ENCODE results near the gene CD44.

The CD44 gene

DNA sequence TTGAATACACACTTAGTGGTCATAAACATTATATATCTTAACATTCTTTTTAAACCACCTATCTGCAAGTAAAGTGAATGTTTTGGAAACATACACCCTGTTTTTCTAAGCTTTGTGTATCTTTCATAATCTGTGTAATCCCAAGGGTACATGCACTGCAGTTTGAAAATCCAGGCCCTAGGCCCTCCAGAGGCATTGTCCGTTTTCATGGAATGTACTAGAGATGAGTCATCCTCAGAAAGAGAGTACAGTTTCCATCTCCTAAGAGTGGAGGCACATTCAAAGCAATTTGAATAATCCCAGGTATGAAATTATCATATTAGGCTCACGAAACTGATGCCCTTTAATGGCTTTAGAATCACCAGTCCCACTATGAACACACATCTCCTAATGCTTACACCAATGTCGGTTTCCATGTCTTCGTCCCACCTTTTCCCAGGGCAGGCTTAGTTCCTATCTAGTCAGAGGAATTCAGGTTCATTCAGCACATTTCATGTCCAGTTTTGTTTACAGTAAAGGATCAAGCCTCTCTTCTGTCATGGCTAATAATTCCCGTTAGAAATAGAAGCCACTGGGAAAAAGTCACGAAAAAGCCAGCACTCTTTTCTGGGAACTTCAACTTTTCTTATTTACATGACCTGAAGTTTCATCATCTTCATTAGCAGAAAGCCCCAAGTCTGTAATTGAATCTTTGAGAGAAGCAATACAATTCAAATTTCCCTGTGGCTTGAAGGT is 39.5 kb upstream of the CD44 start:
- in situ Hi-C loops (cut with MboI; ENCODE audit: low sequenced_read_pairs, unreplicated experiment): no loop called here
- no peak for TF ChIP-seq CTCF (IDR thresholded peaks at IDR 0.05; ENCODE audit: borderline replicate concordance, control extremely low read depth, extremely low read depth, insufficient read depth, missing control alignments)
- no peak for DNase-seq (ENCODE audit: low spot score)

- no peak for DNase-seq (ENCODE audit: low spot score)
- TF ChIP-seq CTCF (IDR thresholded peaks at IDR 0.05; ENCODE audit: borderline replicate concordance, control extremely low read depth, extremely low read depth, insufficient read depth, missing control alignments): no peak
- in situ Hi-C loops (cut with MboI; ENCODE audit: low sequenced_read_pairs, unreplicated experiment): no loop called here
Observed at GRCh38 chr11:35100013-35100383, 39.0 kb upstream of the CD44 start.

- DNase-seq (ENCODE audit: low spot score): no peak
- TF ChIP-seq CTCF (IDR thresholded peaks at IDR 0.05; ENCODE audit: borderline replicate concordance, control extremely low read depth, extremely low read depth, insufficient read depth, missing control alignments): no peak
- in situ Hi-C loops (cut with MboI; ENCODE audit: low sequenced_read_pairs, unreplicated experiment): no loop called here
Observed at GRCh38 chr11:35101223-35101622, 37.7 kb upstream of the CD44 start.

- DNase-seq (ENCODE audit: low spot score): no peak
- TF ChIP-seq CTCF (IDR thresholded peaks at IDR 0.05; ENCODE audit: borderline replicate concordance, control extremely low read depth, extremely low read depth, insufficient read depth, missing control alignments): no peak
- in situ Hi-C loops (cut with MboI; ENCODE audit: low sequenced_read_pairs, unreplicated experiment): no loop called here
Observed at GRCh38 chr11:35102267-35102666, 36.7 kb upstream of the CD44 start.

GRCh38 chr11:35103366-35104208 is 35.4 kb upstream of the CD44 start:
- TF ChIP-seq CTCF (IDR thresholded peaks at IDR 0.05; ENCODE audit: borderline replicate concordance, control extremely low read depth, extremely low read depth, insufficient read depth, missing control alignments): no peak
- in situ Hi-C loops (cut with MboI; ENCODE audit: low sequenced_read_pairs, unreplicated experiment): no loop called here
- DNase-seq (ENCODE audit: low spot score): no peak

GRCh38 chr11:35104655-35105054 is 34.3 kb upstream of the CD44 start:
- DNase-seq (ENCODE audit: low spot score): no peak
- TF ChIP-seq CTCF (IDR thresholded peaks at IDR 0.05; ENCODE audit: borderline replicate concordance, control extremely low read depth, extremely low read depth, insufficient read depth, missing control alignments): no peak
- in situ Hi-C loops (cut with MboI; ENCODE audit: low sequenced_read_pairs, unreplicated experiment): no loop called here

All from GM13976 (cell line).